Thymus (tissue), 11 donors: ENCODE measurements around the gene TMEM94. TPM values are rescaled to one million over a fixed set of nuclear protein-coding genes. Genes with fewer than 3 reads are reported as not detected.

Source experiments
- DNase-seq, 9 donors: peaks; one replicate each; pipeline ENCODE4 v3.0.0-alpha.2; 2013; ENCODE audit warnings: low spot score in 9 of 9, low read depth in 6 of 9, missing footprints in 1 of 9
- H3K27ac ChIP-seq, 2 donors: one replicate each; pipeline ENCODE4 v1.5.1; 2013; ENCODE audit warnings: control low read depth in 1 of 2, low read depth in 1 of 2, low read length in 1 of 2, mild to moderate bottlenecking in 1 of 2, moderate library complexity in 1 of 2
- H3K27me3 ChIP-seq, 2 donors: one replicate each; pipeline ENCODE4 v1.5.1; 2013; ENCODE audit warnings: low read length in 1 of 2; ENCODE audit not compliant: control insufficient read depth in 2 of 2, insufficient read depth in 1 of 2
- H3K36me3 ChIP-seq, 2 donors: one replicate each; pipeline ENCODE4 v1.5.1; 2013; ENCODE audit warnings: low read length in 1 of 2, mild to moderate bottlenecking in 1 of 2, moderate library complexity in 1 of 2; ENCODE audit not compliant: control insufficient read depth in 2 of 2, insufficient read depth in 2 of 2
- H3K4me1 ChIP-seq, 2 donors: one replicate each; pipeline ENCODE4 v1.5.1; 2013; ENCODE audit warnings: low read length in 2 of 2; ENCODE audit not compliant: control insufficient read depth in 2 of 2, insufficient read depth in 2 of 2
- H3K4me3 ChIP-seq, 2 donors: one replicate each; pipeline ENCODE4 v1.5.1; 2013; ENCODE audit warnings: low read length in 2 of 2, control low read depth in 1 of 2, mild to moderate bottlenecking in 1 of 2
- H3K9me3 ChIP-seq, 2 donors: one replicate each; pipeline ENCODE4 v1.5.1; 2013; ENCODE audit warnings: low read length in 1 of 2, mild to moderate bottlenecking in 1 of 2; ENCODE audit not compliant: control insufficient read depth in 2 of 2, insufficient read depth in 1 of 2
- WGBS: extraction: QIAGEN DNeasy Blood & Tissue Kit; methylation state at CpG from one replicate; pipeline ENCODE4 v1.1.7; 2013; 5-methylcytosine and 5-hydroxymethylcytosine counted together
- polyA plus RNA-seq: library from polyadenylated mRNA; stranded (reverse); fragments of 200-250 nt; gene quantifications from one replicate; pipeline ENCODE4 v1.2.3, GENCODE V29; 2013
- total RNA-seq: library from RNA; stranded (reverse); fragments of 120-200 nt; gene quantifications from one replicate; pipeline ENCODE4 v1.2.4, GENCODE V29; 2013
- donor health status: healthy.

TMEM94 gene
- total and polyA plus RNA-seq, 2 donors, result 16.1 to 64.5 TPM

DNA sequence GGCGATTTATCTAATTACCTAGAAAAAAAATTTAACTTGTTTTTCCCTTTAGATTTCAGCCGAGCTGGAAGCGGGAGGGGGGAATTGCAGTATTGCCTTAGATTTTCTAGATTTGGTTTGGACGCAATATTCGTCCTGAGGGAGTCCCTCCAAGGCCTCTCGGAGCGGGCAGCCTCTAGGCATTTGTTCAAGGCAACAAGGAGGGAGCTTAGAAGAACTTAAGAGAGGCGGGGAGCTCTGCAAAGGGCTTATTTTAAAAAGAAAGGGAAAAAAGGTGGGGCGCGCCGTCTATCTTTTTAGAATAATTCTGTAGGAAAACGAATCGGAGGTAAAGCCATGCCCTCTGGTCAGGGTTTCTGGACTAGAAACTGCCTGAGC, 407 bp upstream of the TMEM94 start:
- H3K27me3 ChIP-seq, result no peaks in the 10 kb centered on the region
- no peaks in the 10 kb centered on the region for H3K36me3 ChIP-seq
- DNase-seq, result no peak
- peak overlapping the region; percentile 81 to 85 for H3K4me3 ChIP-seq
- peak overlapping the region; percentile 61 to 84 for H3K27ac ChIP-seq
- WGBS, result 14% methylated on average over 13 of the region's 13 CpGs
- H3K9me3 ChIP-seq, result no peaks in the 10 kb centered on the region
- peaks cover 7 to 22% of the 10 kb centered on the region in 2 donors for H3K4me1 ChIP-seq

DNA sequence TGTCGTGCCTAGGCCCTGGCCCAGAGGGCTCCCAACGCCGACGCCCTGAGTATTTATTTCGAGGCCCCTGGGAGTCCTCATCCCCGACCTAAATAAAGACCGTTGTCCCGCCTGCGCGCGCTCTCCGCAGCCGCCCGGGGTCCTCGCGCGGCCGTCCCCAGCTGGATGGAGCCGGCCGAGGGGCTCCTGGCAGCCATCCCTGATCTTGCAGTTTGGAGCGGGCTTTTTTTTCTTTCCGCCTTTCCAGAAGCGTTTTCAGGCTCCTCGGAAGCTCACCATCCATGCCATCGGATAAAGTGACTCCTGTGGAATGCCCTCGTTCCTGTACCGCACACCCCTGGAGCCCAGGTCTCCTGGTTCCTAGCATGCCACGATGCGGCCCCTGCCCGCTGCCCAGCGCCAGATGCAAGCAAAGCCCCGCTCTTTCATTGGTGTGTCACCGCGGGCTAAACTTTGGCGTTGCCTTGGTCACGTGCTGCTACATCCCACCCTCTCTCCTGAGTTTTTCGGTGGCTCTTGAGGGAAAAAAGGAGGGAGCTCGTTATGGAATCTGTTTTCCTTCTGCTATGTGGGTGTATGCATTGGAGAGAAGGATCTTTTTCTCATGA, 716 bp downstream of the TMEM94 start:
- H3K4me3 ChIP-seq, result peak overlapping the region; percentile 81 to 85
- H3K27me3 ChIP-seq, result no peaks in the 10 kb centered on the region
- DNase-seq, result peak in 3 of 9 donors; percentile 9 to 19 (median 11)
- H3K9me3 ChIP-seq, result no peaks in the 10 kb centered on the region
- H3K4me1 ChIP-seq, result peaks cover 7 to 22% of the 10 kb centered on the region in 2 donors
- peak overlapping the region in 1 of 2 donors; percentile 48 for H3K27ac ChIP-seq
- 3% methylated on average over 38 of the region's 38 CpGs for WGBS
- H3K36me3 ChIP-seq, result no peaks in the 10 kb centered on the region

DNA sequence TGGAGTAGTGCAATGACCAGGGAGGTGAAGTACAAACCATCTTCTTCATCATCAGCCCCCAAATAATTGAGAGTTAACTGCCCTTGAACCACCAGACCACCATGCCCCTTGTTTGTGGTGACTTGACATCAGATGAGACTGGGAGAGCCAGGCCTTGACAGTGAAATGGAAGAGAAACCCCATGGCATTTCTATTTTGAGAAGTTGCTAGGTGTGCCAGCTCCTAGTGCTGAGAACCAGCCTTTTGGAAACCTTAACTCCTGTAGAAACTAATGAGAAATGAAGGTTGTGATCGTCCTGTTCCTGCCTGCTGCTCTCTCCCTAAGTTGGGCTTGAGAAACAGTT, 2.8 kb downstream of the TMEM94 start:
- 98% methylated on average over 1 of the region's 1 CpG for WGBS
- H3K4me1 ChIP-seq, result peaks cover 7 to 22% of the 10 kb centered on the region in 2 donors
- H3K27me3 ChIP-seq, result no peaks in the 10 kb centered on the region
- no peaks in the 10 kb centered on the region for H3K9me3 ChIP-seq
- DNase-seq, result no peak
- no peak overlapping the region for H3K27ac ChIP-seq
- H3K36me3 ChIP-seq, result peaks cover 0 to 4% of the 10 kb centered on the region in 2 donors
- H3K4me3 ChIP-seq, result no peak overlapping the region

DNA sequence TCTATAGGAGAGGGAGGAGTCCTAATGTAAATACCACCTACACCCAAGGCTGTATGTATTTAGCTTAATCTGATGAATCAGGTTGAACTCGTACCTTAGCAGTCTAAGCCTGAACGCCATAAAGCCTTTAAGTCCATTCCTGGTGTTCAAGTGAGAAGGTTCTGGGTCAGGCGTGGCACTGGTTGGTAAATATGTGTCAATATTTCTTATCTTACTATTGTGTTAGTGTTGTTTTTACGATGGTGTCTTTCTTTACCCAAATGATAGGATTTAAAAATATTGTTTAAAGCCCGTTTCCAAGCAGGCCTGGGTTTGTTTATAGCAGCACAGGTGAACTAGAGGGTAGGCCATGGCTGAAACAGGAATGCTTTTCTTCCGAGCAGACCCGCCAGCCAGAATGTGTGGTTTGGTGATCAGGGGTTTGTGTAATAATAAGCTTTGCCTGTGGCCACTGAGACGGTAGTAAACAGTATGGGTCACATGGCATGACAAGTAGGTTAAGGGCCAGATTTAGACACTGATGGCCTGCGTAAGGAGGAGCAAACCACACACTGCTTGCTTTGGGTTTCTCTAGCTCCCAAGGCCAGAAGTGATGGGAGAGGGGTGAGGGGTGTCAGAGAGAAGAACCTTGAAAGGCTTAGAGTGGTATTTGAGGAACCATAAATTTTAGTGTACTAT, 3.3 kb downstream of the TMEM94 start:
- H3K9me3 ChIP-seq, result no peaks in the 10 kb centered on the region
- no peaks in the 10 kb centered on the region for H3K27me3 ChIP-seq
- no peak overlapping the region for H3K4me3 ChIP-seq
- 91% methylated on average over 9 of the region's 9 CpGs for WGBS
- peaks cover 7 to 22% of the 10 kb centered on the region in 2 donors for H3K4me1 ChIP-seq
- no peak for DNase-seq
- peaks cover 0 to 4% of the 10 kb centered on the region in 2 donors for H3K36me3 ChIP-seq
- no peak overlapping the region for H3K27ac ChIP-seq

DNA sequence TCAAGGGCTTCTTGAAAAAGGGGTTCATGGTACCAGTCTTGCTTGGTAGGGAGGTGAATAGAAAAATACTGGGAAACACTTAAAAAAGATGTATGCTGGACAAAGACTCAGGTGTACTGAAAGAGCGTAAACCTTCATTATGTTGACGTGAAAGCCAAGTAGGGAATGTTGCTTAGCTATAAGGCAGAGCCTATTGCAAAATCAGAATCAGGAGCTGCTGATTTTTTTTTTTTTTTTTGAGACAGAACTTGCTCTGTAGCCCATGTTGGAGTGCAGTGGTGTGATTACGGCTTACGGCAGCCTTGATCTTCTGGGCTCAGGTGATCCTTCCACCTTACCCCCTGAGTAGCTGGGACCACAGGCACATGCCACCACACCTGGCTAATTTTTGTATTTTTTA, 3.9 kb downstream of the TMEM94 start:
- Histone ChIP-seq H3K36me3 (peaks cover 0 to 4% of the 10 kb centered on the region in 2 donors), H3K9me3 (no peaks in the 10 kb centered on the region), H3K4me1 (peaks cover 7 to 21% of the 10 kb centered on the region in 2 donors), H3K27me3 (no peaks in the 10 kb centered on the region), H3K27ac (no peak overlapping the region), H3K4me3 (no peak overlapping the region)
- WGBS, result 96% methylated on average over 4 of the region's 4 CpGs
- DNase-seq, result no peak

DNA sequence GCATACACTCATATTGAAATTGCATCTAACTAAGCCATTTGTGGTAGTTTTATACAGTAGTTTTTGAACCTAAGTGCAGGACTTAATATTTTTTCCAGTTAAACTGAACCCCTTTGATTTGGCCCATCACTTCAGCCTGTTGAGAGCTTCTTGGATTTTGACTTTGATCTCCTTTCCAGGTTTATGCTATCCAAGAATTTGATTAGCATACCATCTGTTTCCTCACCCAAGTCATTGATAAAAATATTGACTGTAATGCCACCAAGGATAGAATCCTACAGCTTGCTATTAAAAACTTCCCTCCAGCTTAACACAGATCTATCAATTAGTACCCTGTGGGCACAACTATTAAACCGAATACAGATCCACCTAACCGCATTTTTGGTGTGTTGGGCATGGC, 7.2 kb downstream of the TMEM94 start:
- WGBS, result 98% methylated on average over 2 of the region's 2 CpGs
- H3K9me3 ChIP-seq, result no peaks in the 10 kb centered on the region
- no peaks in the 10 kb centered on the region for H3K27me3 ChIP-seq

DNA sequence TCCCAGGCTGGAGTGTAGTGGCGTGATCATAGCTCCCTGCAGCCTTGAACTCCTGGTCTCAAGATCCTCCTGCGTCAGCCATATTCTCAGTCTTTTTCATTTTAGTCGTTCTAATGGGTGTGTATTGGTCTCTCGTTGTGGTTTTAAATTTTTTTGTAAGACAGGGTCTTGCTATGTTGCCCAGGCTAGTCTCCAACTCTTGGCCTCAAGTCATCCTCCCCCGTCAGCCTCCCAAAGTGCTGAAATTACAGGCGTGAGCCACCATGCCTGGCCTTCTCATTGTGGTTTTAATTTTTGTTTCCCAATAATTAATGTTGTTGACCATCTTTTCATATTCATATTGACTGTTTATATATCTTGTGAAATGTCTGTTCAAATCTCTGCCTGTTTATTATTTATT, 8.6 kb downstream of the TMEM94 start:
- Histone ChIP-seq H3K27me3 (no peaks in the 10 kb centered on the region), H3K9me3 (no peaks in the 10 kb centered on the region), H3K36me3 (peaks cover 3 to 6% of the 10 kb centered on the region in 2 donors), H3K27ac (no peak overlapping the region), H3K4me3 (no peak overlapping the region), H3K4me1 (peaks cover 0 to under 1% of the 10 kb centered on the region in 2 donors)
- no peak for DNase-seq
- 97% methylated on average over 6 of the region's 6 CpGs for WGBS

More for the DNA sequence above, 7.2 kb downstream of the TMEM94 start:
- Histone ChIP-seq H3K27ac (no peak overlapping the region), H3K36me3 (peaks cover 0 to 4% of the 10 kb centered on the region in 2 donors), H3K4me1 (peaks cover 0 to 2% of the 10 kb centered on the region in 2 donors), H3K4me3 (no peak overlapping the region)
- no peak for DNase-seq

DNA sequence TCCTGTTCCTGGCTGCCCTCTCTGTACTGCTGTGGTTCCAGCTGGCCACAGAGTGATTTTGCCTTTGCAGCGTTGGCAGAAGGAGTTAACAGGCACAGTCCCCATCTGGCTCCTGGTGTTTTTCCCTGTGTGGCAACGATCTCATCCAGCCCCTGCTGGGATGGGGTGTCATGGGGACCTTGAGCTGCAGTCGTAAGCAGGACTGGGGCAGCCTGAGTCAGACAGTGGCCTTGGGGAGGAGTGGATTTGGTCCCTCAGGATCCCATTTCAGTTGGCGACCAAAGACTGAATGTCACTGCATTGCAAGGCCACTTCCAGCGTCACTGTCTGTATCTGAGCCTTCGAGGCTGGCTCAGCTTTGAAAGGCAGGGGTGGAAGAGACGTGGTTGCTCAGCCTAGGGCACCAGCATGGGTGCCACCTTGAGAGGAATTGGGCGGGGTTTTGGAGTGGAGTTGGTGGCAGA, 11.9 kb downstream of the TMEM94 start:
- WGBS, result 96% methylated on average over 8 of the region's 8 CpGs
- no peaks in the 10 kb centered on the region for H3K4me1 ChIP-seq
- no peaks in the 10 kb centered on the region for H3K9me3 ChIP-seq
- peaks cover 20 to 23% of the 10 kb centered on the region in 2 donors for H3K36me3 ChIP-seq
- no peak for DNase-seq
- H3K27ac ChIP-seq, result no peak overlapping the region
- H3K4me3 ChIP-seq, result no peak overlapping the region
- no peaks in the 10 kb centered on the region for H3K27me3 ChIP-seq

DNA sequence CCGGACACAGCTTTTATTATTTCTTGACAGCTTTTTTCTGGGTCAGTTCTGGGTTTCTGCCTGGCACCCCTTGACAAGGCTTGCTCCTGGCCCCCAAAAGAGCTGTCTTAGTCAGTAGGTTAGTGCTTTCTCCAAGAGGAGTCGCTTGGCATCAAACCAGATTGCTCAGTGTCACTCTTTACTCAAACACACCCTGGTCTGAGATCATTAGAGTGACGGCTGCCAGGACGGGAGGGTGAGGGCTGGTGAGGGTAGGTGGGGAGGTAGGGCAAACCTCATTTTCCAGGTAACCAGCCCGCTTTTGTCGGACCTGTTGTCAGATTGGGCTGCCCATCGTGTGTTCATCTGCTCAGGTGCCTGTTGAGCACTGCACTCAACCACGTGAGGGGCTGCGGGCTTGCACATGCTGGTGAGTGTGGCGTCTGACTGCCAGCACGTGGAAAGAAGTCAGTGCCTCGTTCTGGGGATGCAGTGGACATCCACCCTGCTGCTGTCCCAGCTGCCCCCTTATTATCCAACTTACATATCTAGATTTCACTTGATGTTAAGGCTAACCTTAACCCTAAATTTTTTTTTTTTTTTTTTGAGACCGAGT, 12.4 kb downstream of the TMEM94 start:
- no peak for DNase-seq
- peaks cover 24 to 25% of the 10 kb centered on the region in 2 donors for H3K36me3 ChIP-seq
- no peaks in the 10 kb centered on the region for H3K9me3 ChIP-seq
- H3K4me3 ChIP-seq, result no peak overlapping the region
- no peaks in the 10 kb centered on the region for H3K27me3 ChIP-seq
- 94% methylated on average over 13 of the region's 13 CpGs for WGBS
- H3K27ac ChIP-seq, result no peak overlapping the region
- H3K4me1 ChIP-seq, result no peaks in the 10 kb centered on the region
